GM12878 (cell line): Measurements from ENCODE around the gene TRAIP. TPM values are rescaled to one million over a fixed set of nuclear protein-coding genes. Genes with fewer than 3 reads are reported as not detected.

Experiments used
- ATF3 ChIP-seq: IDR thresholded peaks from 2 replicates; pipeline ENCODE4 v1.6.1; 2011; ENCODE audit warnings: low read depth, mild to moderate bottlenecking, low read length, moderate library complexity, borderline replicate concordance; ENCODE audit errors: extremely low read depth
- CBX3 ChIP-seq: fragments of 200-600 bp; sonication (generic); IDR thresholded peaks from 2 replicates; pipeline ENCODE4 v1.6.1; 2016; ENCODE audit warnings: low read depth, borderline replicate concordance
- CUX1 ChIP-seq: IDR thresholded peaks from 2 replicates; pipeline ENCODE4 v1.6.1; 2012; ENCODE audit warnings: improper control_type of control experiment, low read depth, low read length; ENCODE audit not compliant: insufficient replicate concordance
- E4F1 ChIP-seq: fragments of 450-650 bp; IDR thresholded peaks from 2 replicates; pipeline ENCODE4 v1.6.1; 2018; ENCODE audit warnings: borderline replicate concordance, mild to moderate bottlenecking; ENCODE audit not compliant: partially characterized antibody
- FOS ChIP-seq: IDR thresholded peaks from 3 replicates; pipeline ENCODE4 v1.6.1; 2011; ENCODE audit warnings: borderline replicate concordance; ENCODE audit not compliant: insufficient read length; ENCODE audit errors: extremely low read depth
- FOXM1 ChIP-seq: IDR thresholded peaks from 2 replicates; pipeline ENCODE4 v1.6.1; 2012; ENCODE audit warnings: low read depth, mild to moderate bottlenecking, inconsistent platforms, low read length, moderate library complexity
- HDAC6 ChIP-seq: fragments of 200-600 bp; sonication (generic); IDR thresholded peaks from one replicate; pipeline ENCODE4 v1.8.0; 2017; ENCODE audit warnings: antibody characterized with exemption; ENCODE audit not compliant: unreplicated experiment
- MEF2B ChIP-seq: fragments of 450-650 bp; IDR thresholded peaks from 2 replicates; pipeline ENCODE4 v1.6.1; 2018; ENCODE audit warnings: mild to moderate bottlenecking, moderate library complexity; ENCODE audit not compliant: partially characterized antibody, poor library complexity, severe bottlenecking
- RELA ChIP-seq: fragments of 450-650 bp; IDR thresholded peaks from 2 replicates; pipeline ENCODE4 v1.8.0; 2014; ENCODE audit warnings: borderline replicate concordance; ENCODE audit not compliant: partially characterized antibody
- RELB ChIP-seq: fragments of 450-650 bp; IDR thresholded peaks from 2 replicates; pipeline ENCODE4 v1.6.1; 2017; ENCODE audit warnings: low read depth, mild to moderate bottlenecking, moderate library complexity
- TBL1XR1 ChIP-seq: IDR thresholded peaks from 2 replicates; pipeline ENCODE4 v1.6.1; 2012; ENCODE audit warnings: low read depth, low read length, improper control_type of control experiment
- ZNF274 ChIP-seq: IDR thresholded peaks from one replicate; pipeline ENCODE4 v1.8.0; 2011; ENCODE audit not compliant: insufficient read length, insufficient read depth
- ZNF592 ChIP-seq: fragments of 450-650 bp; IDR thresholded peaks from 2 replicates; pipeline ENCODE4 v1.6.1; 2017; ENCODE audit warnings: mild to moderate bottlenecking, moderate library complexity
- polyA plus RNA-seq, 11 experiments: library from polyadenylated mRNA; depleted of rRNA in 4 of 11; unstranded in 6 of 11; stranded (reverse) in 5 of 11; fragments of >200 nt; fragmentation: Nextera tagmentation in 4 of 11; fragmentation: Illumina TruSeq in 1 of 11; extraction: Ambion mirVana in 4 of 11; extraction: Trizol in 1 of 11; gene quantifications; 1 replicate in 1 of 11; 2 replicates in 10 of 11; pipeline versions ENCODE4 v1.2.1 to v1.2.3, GENCODE V29; 2011 to 2016; ENCODE audit warnings: inconsistent platforms in 2 of 11, missing spikeins in 2 of 11, low read depth in 1 of 11
- total RNA-seq, 4 experiments: library from RNA; depleted of rRNA in 3 of 4; stranded (reverse); fragments of >200 nt in 3 of 4; fragmentation: Illumina TruSeq in 1 of 4; extraction: Trizol in 1 of 4; gene quantifications; 2 replicates each; pipeline versions ENCODE4 v1.2.1 to v1.2.3, GENCODE V29; 2013 to 2021

Gene TRAIP
- total and polyA plus RNA-seq, 10 of the 15 experiments (the other 5 are each of a cell fraction or from before 2014, with no cell fraction given): 15.9 to 37.0 (median 23.1) TPM

- TF ChIP-seq ATF3 (no peak), RELA (no peak), FOS (no peak), RELB (0 out of 2 replicates have a peak, but pooled peaks have one; percentile 24), FOXM1 (no peak), ZNF592 (no peak), CUX1 (no peak), MEF2B (peak; percentile 97), ZNF274 (no peak), HDAC6 (no peak), CBX3 (no peak), TBL1XR1 (no peak), E4F1 (no peak)
Observed at GRCh38 chr3:49805367-49805782, 51.0 kb downstream of the TRAIP start (continued).
